ENCODE results near the gene SMIM36. TPM values are rescaled to one million over a fixed set of nuclear protein-coding genes. Genes with fewer than 3 reads are reported as not detected.

SMIM36 gene
- total RNA-seq, 4 donors from 2014 or later: not detected

- no peak for TF ChIP-seq CTCF (IDR thresholded peaks at IDR 0.05)
- TF ChIP-seq POLR2A (IDR thresholded peaks at IDR 0.05): peak in 1 of 2 donors; percentile 11
- no peaks in the 10 kb centered on the region for H3K9me3 ChIP-seq
- 0% methylated on average over 1 to 10 of the region's 21 CpGs for WGBS, 2 donors (ENCODE audit: low coverage in 1 of 2)
- no peak for ATAC-seq
- no peaks in the 10 kb centered on the region for H3K27me3 ChIP-seq
- H3K36me3 ChIP-seq: no peaks in the 10 kb centered on the region
- H3K4me3 ChIP-seq: peak overlapping the region; percentile 89 to 94
- H3K4me1 ChIP-seq: peaks cover 0 to 52% (median 3%) of the 10 kb centered on the region in 3 donors
- H3K27ac ChIP-seq: peak overlapping the region; percentile 92 to 97 (median 96)
Observed at GRCh38 chr17:55420776-55421178, 90.5 kb downstream of the SMIM36 start.

GRCh38 chr17:55420067-55420775 is 91.0 kb downstream of the SMIM36 start:
- TF ChIP-seq CTCF (IDR thresholded peaks at IDR 0.05): no peak
- no peak for TF ChIP-seq POLR2A (IDR thresholded peaks at IDR 0.05)
- TF ChIP-seq EP300 (IDR thresholded peaks at IDR 0.05): no peak
- no peak for TF ChIP-seq POLR2AphosphoS5 (IDR thresholded peaks at IDR 0.05)
- Histone ChIP-seq H3K36me3 (no peaks in the 10 kb centered on the region), H3K4me3 (peak overlapping the region; percentile 89 to 94), H3K9me3 (no peaks in the 10 kb centered on the region), H3K27me3 (no peaks in the 10 kb centered on the region), H3K4me1 (peaks cover 2 to 57% (median 3%) of the 10 kb centered on the region in 3 donors), H3K27ac (peak overlapping the region; percentile 92 to 97 (median 96))
- no peak for ATAC-seq
- WGBS, 2 donors (ENCODE audit: low coverage in 1 of 2): 31 to 44% methylated on average over 3 to 6 of the region's 6 CpGs

GRCh38 chr17:55418369-55419268 is 92.6 kb downstream of the SMIM36 start:
- 93 to 100% methylated on average over 1 to 3 of the region's 3 CpGs for WGBS, 2 donors (ENCODE audit: low coverage in 1 of 2)
- H3K27ac ChIP-seq: peak overlapping the region in 1 of 4 donors; percentile 43

GRCh38 chr17:55417411-55418268 is 93.6 kb downstream of the SMIM36 start:
- 83 to 85% methylated on average over 1 to 2 of the region's 4 CpGs for WGBS, 2 donors (ENCODE audit: low coverage in 1 of 2)
- Histone ChIP-seq H3K27ac (peak overlapping the region in 2 of 4 donors; percentile 21 to 64), H3K4me1 (peaks cover 2 to 62% (median 3%) of the 10 kb centered on the region in 3 donors), H3K9me3 (no peaks in the 10 kb centered on the region), H3K27me3 (no peaks in the 10 kb centered on the region), H3K4me3 (no peak overlapping the region), H3K36me3 (peaks cover 0 to 15% of the 10 kb centered on the region in 2 donors)
- ATAC-seq: no peak
- TF ChIP-seq EP300 (IDR thresholded peaks at IDR 0.05): no peak
- TF ChIP-seq POLR2AphosphoS5 (IDR thresholded peaks at IDR 0.05): no peak
- TF ChIP-seq CTCF (IDR thresholded peaks at IDR 0.05): no peak
- TF ChIP-seq POLR2A (IDR thresholded peaks at IDR 0.05): no peak

More at GRCh38 chr17:55418369-55419268, 92.6 kb downstream of the SMIM36 start:
- Histone ChIP-seq H3K4me1 (peaks cover 2 to 66% (median 3%) of the 10 kb centered on the region in 3 donors), H3K4me3 (no peak overlapping the region), H3K36me3 (peaks cover 0 to 5% of the 10 kb centered on the region in 2 donors), H3K9me3 (no peaks in the 10 kb centered on the region), H3K27me3 (no peaks in the 10 kb centered on the region)
- TF ChIP-seq CTCF (IDR thresholded peaks at IDR 0.05): no peak
- no peak for ATAC-seq

Data from gastroesophageal sphincter (tissue), 4 donors.